Measurements from ENCODE around the gene ICOSLG. TPM values are rescaled to one million over a fixed set of nuclear protein-coding genes. Genes with fewer than 3 reads are reported as not detected.
"Not testable (repeated sequence)": the region's sequence is repeated elsewhere in the genome, so short reads cannot be mapped to it uniquely, and the experiment has no call there.

ICOSLG gene
- total and polyA plus RNA-seq, 4 donors: 1.6 to 4.0 (median 2.7) TPM

GRCh38 chr21:44218461-44218860 lies 22.3 kb downstream of the ICOSLG start:
- H3K9ac ChIP-seq (ENCODE audit: insufficient read depth in 1 of 2, low read length in 2 of 2); H3K4me3 ChIP-seq; H3K27me3 ChIP-seq (ENCODE audit: control insufficient read depth in 3 of 3, insufficient read depth in 3 of 3, low read length in 2 of 3); H3K27ac ChIP-seq (ENCODE audit: low read depth in 1 of 2, low read length in 1 of 2); H3K9me3 ChIP-seq (ENCODE audit: control insufficient read depth in 4 of 4, insufficient read depth in 3 of 4, low read length in 3 of 4); H3K36me3 ChIP-seq (ENCODE audit: control insufficient read depth in 4 of 4, insufficient read depth in 4 of 4, low read length in 4 of 4); DNase-seq; ATAC-seq (ENCODE audit: insufficient read depth, low FRiP score); H3K4me1 ChIP-seq (ENCODE audit: control insufficient read depth in 5 of 5, insufficient read depth in 5 of 5, low read length in 5 of 5): not testable (repeated sequence)
- no CpG with 5 or more reads among the region's 8 CpGs for WGBS, 2 donors

- H3K4me3 ChIP-seq; H3K27me3 ChIP-seq (ENCODE audit: control insufficient read depth in 3 of 3, insufficient read depth in 3 of 3, low read length in 2 of 3); H3K27ac ChIP-seq (ENCODE audit: low read depth in 1 of 2, low read length in 1 of 2); H3K9ac ChIP-seq (ENCODE audit: insufficient read depth in 1 of 2, low read length in 2 of 2); H3K9me3 ChIP-seq (ENCODE audit: control insufficient read depth in 4 of 4, insufficient read depth in 3 of 4, low read length in 3 of 4); H3K4me1 ChIP-seq (ENCODE audit: control insufficient read depth in 5 of 5, insufficient read depth in 5 of 5, low read length in 5 of 5); DNase-seq; ATAC-seq (ENCODE audit: insufficient read depth, low FRiP score); H3K36me3 ChIP-seq (ENCODE audit: control insufficient read depth in 4 of 4, insufficient read depth in 4 of 4, low read length in 4 of 4): not testable (repeated sequence)
- WGBS, 2 donors: no CpG with 5 or more reads among the region's 2 CpGs
Measured at GRCh38 chr21:44211978-44212377, 28.8 kb downstream of the ICOSLG start.

GRCh38 chr21:44211574-44211973 lies 29.2 kb downstream of the ICOSLG start:
- not testable (repeated sequence) for H3K27me3 ChIP-seq (ENCODE audit: control insufficient read depth in 3 of 3, insufficient read depth in 3 of 3, low read length in 2 of 3); H3K9me3 ChIP-seq (ENCODE audit: control insufficient read depth in 4 of 4, insufficient read depth in 3 of 4, low read length in 3 of 4); DNase-seq; H3K4me1 ChIP-seq (ENCODE audit: control insufficient read depth in 5 of 5, insufficient read depth in 5 of 5, low read length in 5 of 5); H3K9ac ChIP-seq (ENCODE audit: insufficient read depth in 1 of 2, low read length in 2 of 2); H3K36me3 ChIP-seq (ENCODE audit: control insufficient read depth in 4 of 4, insufficient read depth in 4 of 4, low read length in 4 of 4); ATAC-seq (ENCODE audit: insufficient read depth, low FRiP score); H3K27ac ChIP-seq (ENCODE audit: low read depth in 1 of 2, low read length in 1 of 2); H3K4me3 ChIP-seq
- no CpG with 5 or more reads among the region's 3 CpGs for WGBS, 2 donors

- peak overlapping the region in 1 of 2 donors; percentile 53 for H3K27ac ChIP-seq (ENCODE audit: low read depth in 1 of 2, low read length in 1 of 2)
- H3K9me3 ChIP-seq (ENCODE audit: control insufficient read depth in 4 of 4, insufficient read depth in 3 of 4, low read length in 3 of 4); H3K9ac ChIP-seq (ENCODE audit: insufficient read depth in 1 of 2, low read length in 2 of 2); ATAC-seq (ENCODE audit: insufficient read depth, low FRiP score); H3K4me3 ChIP-seq; H3K36me3 ChIP-seq (ENCODE audit: control insufficient read depth in 4 of 4, insufficient read depth in 4 of 4, low read length in 4 of 4); H3K4me1 ChIP-seq (ENCODE audit: control insufficient read depth in 5 of 5, insufficient read depth in 5 of 5, low read length in 5 of 5); H3K27me3 ChIP-seq (ENCODE audit: control insufficient read depth in 3 of 3, insufficient read depth in 3 of 3, low read length in 2 of 3); DNase-seq: not testable (repeated sequence)
- WGBS, 2 donors: 74% methylated on average over 4 of the region's 15 CpGs; no CpG with 5 or more reads in 1 of the 2 donors
Measured at GRCh38 chr21:44207860-44208646, 32.7 kb downstream of the ICOSLG start.

GRCh38 chr21:44206698-44207676 lies 33.8 kb downstream of the ICOSLG start:
- not testable (repeated sequence) for H3K9ac ChIP-seq (ENCODE audit: insufficient read depth in 1 of 2, low read length in 2 of 2); DNase-seq; H3K36me3 ChIP-seq (ENCODE audit: control insufficient read depth in 4 of 4, insufficient read depth in 4 of 4, low read length in 4 of 4); H3K27me3 ChIP-seq (ENCODE audit: control insufficient read depth in 3 of 3, insufficient read depth in 3 of 3, low read length in 2 of 3); H3K9me3 ChIP-seq (ENCODE audit: control insufficient read depth in 4 of 4, insufficient read depth in 3 of 4, low read length in 3 of 4); H3K27ac ChIP-seq (ENCODE audit: low read depth in 1 of 2, low read length in 1 of 2); H3K4me3 ChIP-seq; H3K4me1 ChIP-seq (ENCODE audit: control insufficient read depth in 5 of 5, insufficient read depth in 5 of 5, low read length in 5 of 5)
- peak; percentile 36 for ATAC-seq (ENCODE audit: insufficient read depth, low FRiP score)
- no CpG with 5 or more reads among the region's 33 CpGs for WGBS, 2 donors

GRCh38 chr21:44206187-44206586 lies 34.6 kb downstream of the ICOSLG start:
- H3K4me1 ChIP-seq (ENCODE audit: control insufficient read depth in 5 of 5, insufficient read depth in 5 of 5, low read length in 5 of 5); H3K36me3 ChIP-seq (ENCODE audit: control insufficient read depth in 4 of 4, insufficient read depth in 4 of 4, low read length in 4 of 4); H3K27me3 ChIP-seq (ENCODE audit: control insufficient read depth in 3 of 3, insufficient read depth in 3 of 3, low read length in 2 of 3); DNase-seq; H3K4me3 ChIP-seq; ATAC-seq (ENCODE audit: insufficient read depth, low FRiP score); H3K9ac ChIP-seq (ENCODE audit: insufficient read depth in 1 of 2, low read length in 2 of 2); H3K27ac ChIP-seq (ENCODE audit: low read depth in 1 of 2, low read length in 1 of 2); H3K9me3 ChIP-seq (ENCODE audit: control insufficient read depth in 4 of 4, insufficient read depth in 3 of 4, low read length in 3 of 4): not testable (repeated sequence)
- WGBS, 2 donors: no CpG with 5 or more reads among the region's 24 CpGs

- not testable (repeated sequence) for H3K9ac ChIP-seq (ENCODE audit: insufficient read depth in 1 of 2, low read length in 2 of 2); H3K27me3 ChIP-seq (ENCODE audit: control insufficient read depth in 3 of 3, insufficient read depth in 3 of 3, low read length in 2 of 3); DNase-seq; H3K9me3 ChIP-seq (ENCODE audit: control insufficient read depth in 4 of 4, insufficient read depth in 3 of 4, low read length in 3 of 4); ATAC-seq (ENCODE audit: insufficient read depth, low FRiP score); H3K4me3 ChIP-seq; H3K27ac ChIP-seq (ENCODE audit: low read depth in 1 of 2, low read length in 1 of 2); H3K36me3 ChIP-seq (ENCODE audit: control insufficient read depth in 4 of 4, insufficient read depth in 4 of 4, low read length in 4 of 4); H3K4me1 ChIP-seq (ENCODE audit: control insufficient read depth in 5 of 5, insufficient read depth in 5 of 5, low read length in 5 of 5)
- no CpG with 5 or more reads among the region's 30 CpGs for WGBS, 2 donors
Measured at GRCh38 chr21:44202590-44203299, 38.0 kb downstream of the ICOSLG start.

All from lung (tissue), 10 donors.